K562 (cell line): ENCODE results near the gene HHIPL2. TPM values are rescaled to one million over a fixed set of nuclear protein-coding genes. Genes with fewer than 3 reads are reported as not detected.

Experiments used
- C11orf30 ChIP-seq: fragments of 450-650 bp; IDR thresholded peaks from 2 replicates; pipeline ENCODE4 v1.6.1; 2016; ENCODE audit warnings: low read depth, mild to moderate bottlenecking
- CEBPG ChIP-seq, 3 experiments: fragments of 200-800 bp in 1 of 3; sonication (Bioruptor generic) in 1 of 3; sonication (generic) in 1 of 3; formaldehyde crosslinking in 1 of 3; IDR thresholded peaks in 2 of 3; conservative IDR thresholded peaks in 1 of 3; 2 replicates each; pipeline versions ENCODE4 v1.6.1 to v1.8.0; 2016 to 2022; ENCODE audit warnings: missing compliant biosample characterization in 2 of 3, missing genetic modification characterization in 2 of 3, mild to moderate bottlenecking in 1 of 3, missing genetic modification reagents in 1 of 3
- DIDO1 ChIP-seq: fragments of 450-650 bp; IDR thresholded peaks from 2 replicates; pipeline ENCODE4 v1.6.1; 2016; ENCODE audit warnings: low read depth, missing biosample characterization, missing genetic modification characterization
- DNMT1 ChIP-seq: fragments of 450-650 bp; IDR thresholded peaks from 2 replicates; pipeline ENCODE4 v1.6.1; 2016; ENCODE audit warnings: antibody characterized with exemption, mild to moderate bottlenecking
- L3MBTL2 ChIP-seq: fragments of 450-650 bp; IDR thresholded peaks from 2 replicates; pipeline ENCODE4 v1.6.1; 2016; ENCODE audit warnings: mild to moderate bottlenecking, moderate library complexity
- MAZ ChIP-seq, 2 experiments: fragments of 450-650 bp in 1 of 2; sonication (generic) in 1 of 2; formaldehyde crosslinking; IDR thresholded peaks in 1 of 2; conservative IDR thresholded peaks in 1 of 2; 2 replicates each; pipeline versions ENCODE4 v1.4.0 to v1.5.0; 2020; ENCODE audit warnings: mild to moderate bottlenecking in 1 of 2, missing genetic modification reagents in 1 of 2
- PTBP1 ChIP-seq: fragments of 200-400 bp; formaldehyde crosslinking; IDR thresholded peaks from 2 replicates; pipeline ENCODE4 v1.6.1; 2017; ENCODE audit warnings: low read depth, low read length
- PURB ChIP-seq: sonication (generic); formaldehyde crosslinking; IDR thresholded peaks from 2 replicates; pipeline ENCODE4 v1.9.0; 2021; ENCODE audit warnings: low read depth, mild to moderate bottlenecking, missing genetic modification reagents
- SP2 ChIP-seq: IDR thresholded peaks from 2 replicates; pipeline ENCODE4 v1.6.1; 2011; ENCODE audit warnings: mild to moderate bottlenecking, low read depth, low read length, moderate library complexity; ENCODE audit not compliant: poor library complexity, severe bottlenecking; ENCODE audit errors: extremely low read depth
- TRIM24 ChIP-seq, 2 experiments: fragments of 450-650 bp; IDR thresholded peaks; 2 replicates each; pipeline ENCODE4 v1.6.1; 2016
- polyA plus RNA-seq, 8 experiments: library from polyadenylated mRNA; depleted of rRNA in 4 of 8; stranded (reverse) in 5 of 8; unstranded in 3 of 8; fragments of >200 nt; fragmentation: Nextera tagmentation in 2 of 8; fragmentation: Illumina TruSeq in 1 of 8; extraction: Ambion mirVana in 2 of 8; extraction: Trizol in 1 of 8; gene quantifications; 2 replicates each; pipeline versions ENCODE4 v1.2.1 to v1.2.3, GENCODE V29; 2011 to 2014; ENCODE audit warnings: inconsistent platforms in 1 of 8, missing spikeins in 1 of 8
- total RNA-seq, 7 experiments: library from RNA; depleted of rRNA in 6 of 7; stranded (reverse); fragments of >200 nt in 6 of 7; fragmentation: Illumina TruSeq in 2 of 7; extraction: Trizol in 2 of 7; gene quantifications; 2 replicates each; pipeline versions ENCODE4 v1.2.1 to v1.2.3, GENCODE V29; 2011 to 2021; ENCODE audit warnings: low replicate concordance in 1 of 7
- TF ChIP-seq, protein P1 (sequence below): fragments of 450-650 bp; IDR thresholded peaks from 2 replicates; pipeline ENCODE4 v1.6.1; 2016; ENCODE audit warnings: mild to moderate bottlenecking, moderate library complexity
- TF ChIP-seq, protein P2 (sequence below): sonication (generic); formaldehyde crosslinking; IDR thresholded peaks from 2 replicates; pipeline ENCODE4 v1.8.0; 2022; ENCODE audit warnings: missing genetic modification reagents, mild to moderate bottlenecking, moderate library complexity, borderline replicate concordance
- TF ChIP-seq, protein P3 (sequence below), 2 experiments: fragments of 450-650 bp in 1 of 2; sonication (generic) in 1 of 2; formaldehyde crosslinking in 1 of 2; IDR thresholded peaks in 1 of 2; conservative IDR thresholded peaks in 1 of 2; 2 replicates each; pipeline versions ENCODE4 v1.6.1 to v1.8.1; 2016 to 2023; ENCODE audit warnings: mild to moderate bottlenecking in 2 of 2, moderate library complexity in 2 of 2, inconsistent platforms in 1 of 2, missing genetic modification reagents in 1 of 2

HHIPL2 gene
- total and polyA plus RNA-seq, 9 of the 15 experiments (the other 6 are each of a cell fraction or from before 2014, with no cell fraction given), result 0.05 to 0.60 (median 0.20) TPM; not detected in 1

DNA sequence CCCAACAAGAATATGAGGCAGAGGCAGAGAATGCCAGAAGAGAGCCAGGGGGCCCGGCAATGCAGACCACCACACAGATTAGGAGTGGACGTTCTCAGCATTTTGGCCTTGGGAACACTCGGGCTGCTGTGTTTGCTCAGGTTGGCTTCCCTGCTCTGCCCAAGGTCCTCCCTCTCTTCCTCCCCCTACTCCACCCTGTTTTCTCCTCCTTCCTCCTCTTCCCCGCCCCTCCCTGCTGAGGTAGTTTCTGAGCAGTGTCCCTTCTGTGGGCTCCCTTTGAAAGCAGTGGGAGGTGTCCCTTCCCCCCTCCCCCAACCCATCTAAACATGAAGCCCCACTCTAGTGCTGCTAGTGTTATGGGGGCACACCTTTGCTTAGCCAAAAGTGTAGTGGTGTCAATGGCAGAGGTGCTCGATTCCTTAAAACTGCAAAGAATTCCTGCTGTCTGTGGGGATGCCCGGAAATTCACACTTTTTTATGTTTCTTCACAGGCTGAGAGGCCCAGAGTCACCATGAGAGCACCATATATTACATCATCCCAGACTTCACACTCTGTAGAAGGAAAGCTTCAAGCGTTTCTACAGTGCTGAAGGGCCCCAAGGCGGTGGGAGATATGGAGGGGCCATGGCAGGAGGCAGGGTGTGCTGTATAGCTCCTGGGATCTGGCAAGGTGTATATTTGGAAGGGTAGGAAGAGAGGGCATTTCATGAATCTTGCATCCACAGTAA lies at the start of gene HHIPL2 (continued):
- TF ChIP-seq, protein P1, sequence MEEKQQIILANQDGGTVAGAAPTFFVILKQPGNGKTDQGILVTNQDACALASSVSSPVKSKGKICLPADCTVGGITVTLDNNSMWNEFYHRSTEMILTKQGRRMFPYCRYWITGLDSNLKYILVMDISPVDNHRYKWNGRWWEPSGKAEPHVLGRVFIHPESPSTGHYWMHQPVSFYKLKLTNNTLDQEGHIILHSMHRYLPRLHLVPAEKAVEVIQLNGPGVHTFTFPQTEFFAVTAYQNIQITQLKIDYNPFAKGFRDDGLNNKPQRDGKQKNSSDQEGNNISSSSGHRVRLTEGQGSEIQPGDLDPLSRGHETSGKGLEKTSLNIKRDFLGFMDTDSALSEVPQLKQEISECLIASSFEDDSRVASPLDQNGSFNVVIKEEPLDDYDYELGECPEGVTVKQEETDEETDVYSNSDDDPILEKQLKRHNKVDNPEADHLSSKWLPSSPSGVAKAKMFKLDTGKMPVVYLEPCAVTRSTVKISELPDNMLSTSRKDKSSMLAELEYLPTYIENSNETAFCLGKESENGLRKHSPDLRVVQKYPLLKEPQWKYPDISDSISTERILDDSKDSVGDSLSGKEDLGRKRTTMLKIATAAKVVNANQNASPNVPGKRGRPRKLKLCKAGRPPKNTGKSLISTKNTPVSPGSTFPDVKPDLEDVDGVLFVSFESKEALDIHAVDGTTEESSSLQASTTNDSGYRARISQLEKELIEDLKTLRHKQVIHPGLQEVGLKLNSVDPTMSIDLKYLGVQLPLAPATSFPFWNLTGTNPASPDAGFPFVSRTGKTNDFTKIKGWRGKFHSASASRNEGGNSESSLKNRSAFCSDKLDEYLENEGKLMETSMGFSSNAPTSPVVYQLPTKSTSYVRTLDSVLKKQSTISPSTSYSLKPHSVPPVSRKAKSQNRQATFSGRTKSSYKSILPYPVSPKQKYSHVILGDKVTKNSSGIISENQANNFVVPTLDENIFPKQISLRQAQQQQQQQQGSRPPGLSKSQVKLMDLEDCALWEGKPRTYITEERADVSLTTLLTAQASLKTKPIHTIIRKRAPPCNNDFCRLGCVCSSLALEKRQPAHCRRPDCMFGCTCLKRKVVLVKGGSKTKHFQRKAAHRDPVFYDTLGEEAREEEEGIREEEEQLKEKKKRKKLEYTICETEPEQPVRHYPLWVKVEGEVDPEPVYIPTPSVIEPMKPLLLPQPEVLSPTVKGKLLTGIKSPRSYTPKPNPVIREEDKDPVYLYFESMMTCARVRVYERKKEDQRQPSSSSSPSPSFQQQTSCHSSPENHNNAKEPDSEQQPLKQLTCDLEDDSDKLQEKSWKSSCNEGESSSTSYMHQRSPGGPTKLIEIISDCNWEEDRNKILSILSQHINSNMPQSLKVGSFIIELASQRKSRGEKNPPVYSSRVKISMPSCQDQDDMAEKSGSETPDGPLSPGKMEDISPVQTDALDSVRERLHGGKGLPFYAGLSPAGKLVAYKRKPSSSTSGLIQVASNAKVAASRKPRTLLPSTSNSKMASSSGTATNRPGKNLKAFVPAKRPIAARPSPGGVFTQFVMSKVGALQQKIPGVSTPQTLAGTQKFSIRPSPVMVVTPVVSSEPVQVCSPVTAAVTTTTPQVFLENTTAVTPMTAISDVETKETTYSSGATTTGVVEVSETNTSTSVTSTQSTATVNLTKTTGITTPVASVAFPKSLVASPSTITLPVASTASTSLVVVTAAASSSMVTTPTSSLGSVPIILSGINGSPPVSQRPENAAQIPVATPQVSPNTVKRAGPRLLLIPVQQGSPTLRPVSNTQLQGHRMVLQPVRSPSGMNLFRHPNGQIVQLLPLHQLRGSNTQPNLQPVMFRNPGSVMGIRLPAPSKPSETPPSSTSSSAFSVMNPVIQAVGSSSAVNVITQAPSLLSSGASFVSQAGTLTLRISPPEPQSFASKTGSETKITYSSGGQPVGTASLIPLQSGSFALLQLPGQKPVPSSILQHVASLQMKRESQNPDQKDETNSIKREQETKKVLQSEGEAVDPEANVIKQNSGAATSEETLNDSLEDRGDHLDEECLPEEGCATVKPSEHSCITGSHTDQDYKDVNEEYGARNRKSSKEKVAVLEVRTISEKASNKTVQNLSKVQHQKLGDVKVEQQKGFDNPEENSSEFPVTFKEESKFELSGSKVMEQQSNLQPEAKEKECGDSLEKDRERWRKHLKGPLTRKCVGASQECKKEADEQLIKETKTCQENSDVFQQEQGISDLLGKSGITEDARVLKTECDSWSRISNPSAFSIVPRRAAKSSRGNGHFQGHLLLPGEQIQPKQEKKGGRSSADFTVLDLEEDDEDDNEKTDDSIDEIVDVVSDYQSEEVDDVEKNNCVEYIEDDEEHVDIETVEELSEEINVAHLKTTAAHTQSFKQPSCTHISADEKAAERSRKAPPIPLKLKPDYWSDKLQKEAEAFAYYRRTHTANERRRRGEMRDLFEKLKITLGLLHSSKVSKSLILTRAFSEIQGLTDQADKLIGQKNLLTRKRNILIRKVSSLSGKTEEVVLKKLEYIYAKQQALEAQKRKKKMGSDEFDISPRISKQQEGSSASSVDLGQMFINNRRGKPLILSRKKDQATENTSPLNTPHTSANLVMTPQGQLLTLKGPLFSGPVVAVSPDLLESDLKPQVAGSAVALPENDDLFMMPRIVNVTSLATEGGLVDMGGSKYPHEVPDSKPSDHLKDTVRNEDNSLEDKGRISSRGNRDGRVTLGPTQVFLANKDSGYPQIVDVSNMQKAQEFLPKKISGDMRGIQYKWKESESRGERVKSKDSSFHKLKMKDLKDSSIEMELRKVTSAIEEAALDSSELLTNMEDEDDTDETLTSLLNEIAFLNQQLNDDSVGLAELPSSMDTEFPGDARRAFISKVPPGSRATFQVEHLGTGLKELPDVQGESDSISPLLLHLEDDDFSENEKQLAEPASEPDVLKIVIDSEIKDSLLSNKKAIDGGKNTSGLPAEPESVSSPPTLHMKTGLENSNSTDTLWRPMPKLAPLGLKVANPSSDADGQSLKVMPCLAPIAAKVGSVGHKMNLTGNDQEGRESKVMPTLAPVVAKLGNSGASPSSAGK, result no peak
- TF ChIP-seq PURB (CRISPR knock-in tag) (no peak), CEBPG (CRISPR knock-in tag; IDR thresholded peaks at IDR 0.05) (no peak), CEBPG (tag; conservative IDR thresholded peaks at IDR 0.05 in 1 of 2, IDR thresholded peaks at IDR 0.05 in 1 of 2) (peak; percentile 5 to 72; a peak in 1 of 4 replicates), DIDO1 (tag) (no peak), L3MBTL2 (peak; percentile 38; the same call in 1 of the 2 replicates), SP2 (no peak), TRIM24 (IDR thresholded peaks at IDR 0.05) (no peak), PTBP1 (no peak), DNMT1 (no peak), C11orf30 (no peak), MAZ (CRISPR knock-in tag; conservative IDR thresholded peaks at IDR 0.05 in 1 of 2, IDR thresholded peaks at IDR 0.05 in 1 of 2) (peak in 1 of 2 experiments; percentile 62; a peak in 2 of 4 replicates)
- TF ChIP-seq, protein P2, sequence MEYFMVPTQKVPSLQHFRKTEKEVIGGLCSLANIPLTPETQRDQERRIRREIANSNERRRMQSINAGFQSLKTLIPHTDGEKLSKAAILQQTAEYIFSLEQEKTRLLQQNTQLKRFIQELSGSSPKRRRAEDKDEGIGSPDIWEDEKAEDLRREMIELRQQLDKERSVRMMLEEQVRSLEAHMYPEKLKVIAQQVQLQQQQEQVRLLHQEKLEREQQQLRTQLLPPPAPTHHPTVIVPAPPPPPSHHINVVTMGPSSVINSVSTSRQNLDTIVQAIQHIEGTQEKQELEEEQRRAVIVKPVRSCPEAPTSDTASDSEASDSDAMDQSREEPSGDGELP, result no peak
- TF ChIP-seq, protein P3, sequence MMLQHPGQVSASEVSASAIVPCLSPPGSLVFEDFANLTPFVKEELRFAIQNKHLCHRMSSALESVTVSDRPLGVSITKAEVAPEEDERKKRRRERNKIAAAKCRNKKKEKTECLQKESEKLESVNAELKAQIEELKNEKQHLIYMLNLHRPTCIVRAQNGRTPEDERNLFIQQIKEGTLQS (IDR thresholded peaks at IDR 0.05), result peak; percentile 74
- TF ChIP-seq, protein P3 (CRISPR knock-in tag; conservative IDR thresholded peaks at IDR 0.05), result no peak
